Measurements from ENCODE around the gene RHOF. TPM values are rescaled to one million over a fixed set of nuclear protein-coding genes. Genes with fewer than 3 reads are reported as not detected.

The RHOF gene
- total RNA-seq, 4 donors from 2014 or later: 22.8 to 105 (median 69.9) TPM

- WGBS, 2 donors: 91 to 94% methylated on average over 9 of the region's 9 CpGs
- Histone ChIP-seq H3K9me3 (no peaks in the 10 kb centered on the region), H3K36me3 (peaks cover 41 to 59% of the 10 kb centered on the region in 2 donors), H3K27ac (no peak overlapping the region), H3K4me1 (no peaks in the 10 kb centered on the region), H3K27me3 (no peaks in the 10 kb centered on the region), H3K4me3 (replicated peaks in 1 of 3) (no peak overlapping the region)
- DNase-seq: no peak
- TF ChIP-seq POLR2A (IDR thresholded peaks at IDR 0.05) (no peak), CTCF (IDR thresholded peaks at IDR 0.05) (no peak)
- intact Hi-C loops (cut with DNase I): no loop called here
Observed at GRCh38 chr12:121828826-121829225, 35.3 kb upstream of the RHOF start.

GRCh38 chr12:121828306-121828705, 34.8 kb upstream of the RHOF start:
- WGBS, 2 donors: 94 to 96% methylated on average over 8 of the region's 8 CpGs
- H3K9me3 ChIP-seq: no peaks in the 10 kb centered on the region
- no peaks in the 10 kb centered on the region for H3K4me1 ChIP-seq
- H3K4me3 ChIP-seq (replicated peaks in 1 of 3): no peak overlapping the region
- no peak for TF ChIP-seq POLR2A (IDR thresholded peaks at IDR 0.05)
- TF ChIP-seq CTCF (IDR thresholded peaks at IDR 0.05): no peak
- intact Hi-C loops (cut with DNase I): no loop called here
- no peaks in the 10 kb centered on the region for H3K27me3 ChIP-seq
- peaks cover 46 to 64% of the 10 kb centered on the region in 2 donors for H3K36me3 ChIP-seq
- H3K27ac ChIP-seq: no peak overlapping the region
- no peak for DNase-seq

- Histone ChIP-seq H3K27me3 (no peaks in the 10 kb centered on the region), H3K4me3 (replicated peaks in 1 of 3) (no peak overlapping the region), H3K9me3 (no peaks in the 10 kb centered on the region), H3K27ac (no peak overlapping the region), H3K36me3 (peaks cover 53 to 72% of the 10 kb centered on the region in 2 donors), H3K4me1 (no peaks in the 10 kb centered on the region)
- DNase-seq: no peak
- no peak for TF ChIP-seq CTCF (IDR thresholded peaks at IDR 0.05)
- no peak for TF ChIP-seq POLR2A (IDR thresholded peaks at IDR 0.05)
- WGBS, 2 donors: 95% methylated on average over 37 to 43 of the region's 48 CpGs
- intact Hi-C loops (cut with DNase I): no loop called here
Observed at GRCh38 chr12:121827351-121828099, 34.0 kb upstream of the RHOF start.

- WGBS, 2 donors: 88 to 92% methylated on average over 18 of the region's 18 CpGs
- Histone ChIP-seq H3K27ac (no peak overlapping the region), H3K36me3 (peaks cover 54 to 71% of the 10 kb centered on the region in 2 donors), H3K9me3 (no peaks in the 10 kb centered on the region), H3K4me3 (replicated peaks in 1 of 3) (no peak overlapping the region), H3K4me1 (no peaks in the 10 kb centered on the region), H3K27me3 (no peaks in the 10 kb centered on the region)
- intact Hi-C loops (cut with DNase I): no loop called here
- DNase-seq: no peak
- TF ChIP-seq CTCF (IDR thresholded peaks at IDR 0.05) (no peak), POLR2A (IDR thresholded peaks at IDR 0.05) (no peak)
Observed at GRCh38 chr12:121826318-121827150, 33.0 kb upstream of the RHOF start.

- Histone ChIP-seq H3K27me3 (no peaks in the 10 kb centered on the region), H3K4me3 (replicated peaks in 1 of 3) (no peak overlapping the region), H3K4me1 (no peaks in the 10 kb centered on the region), H3K27ac (no peak overlapping the region), H3K9me3 (no peaks in the 10 kb centered on the region), H3K36me3 (peaks cover 50 to 65% of the 10 kb centered on the region in 2 donors)
- TF ChIP-seq POLR2A (IDR thresholded peaks at IDR 0.05): no peak
- TF ChIP-seq CTCF (IDR thresholded peaks at IDR 0.05): no peak
- intact Hi-C loops (cut with DNase I): no loop called here
- 92 to 94% methylated on average over 16 to 18 of the region's 18 CpGs for WGBS, 2 donors
- no peak for DNase-seq
Observed at GRCh38 chr12:121825041-121825523, 31.6 kb upstream of the RHOF start.
